OCI-LY7 (cell line): ENCODE results near the gene CLRN3. TPM values are rescaled to one million over a fixed set of nuclear protein-coding genes. Genes with fewer than 3 reads are reported as not detected.

ENCODE experiments used
- BruUV-seq: library from RNA; stranded (reverse); fragments of 400-500 nt; replicated peaks from 2 replicates; lab custom pipeline; 2021; lab: Mats Ljungman, UMichigan
- CTCF ChIA-PET: fragments of 300-600 bp; sonication (Branson Sonifier 250); formaldehyde crosslinking; loops from one replicate; lab custom pipeline; 2022; ENCODE audit warnings: antibody characterized with exemption; ENCODE audit not compliant: unreplicated experiment; lab: Charles Lee
- POLR2A ChIA-PET: fragments of 300-600 bp; sonication (Branson Sonifier 250); formaldehyde crosslinking; loops from one replicate; lab custom pipeline; 2022; ENCODE audit warnings: antibody characterized with exemption; lab: Charles Lee
- DNase-seq: peaks from one replicate; pipeline ENCODE4 v3.0.0-alpha.2; 2015; ENCODE audit warnings: low spot score
- H2AFZ ChIP-seq: fragments of 200-600 bp; sonication (generic), shearing (Covaris generic); 2 replicates; pipeline ENCODE4 v1.6.1; 2014; ENCODE audit warnings: mild to moderate bottlenecking, antibody characterized with exemption, low read length, moderate library complexity
- H3K27ac ChIP-seq: fragments of 200-600 bp; sonication (generic); 2 replicates; pipeline ENCODE4 v1.5.1; 2014; ENCODE audit warnings: mixed run types, low read depth, mild to moderate bottlenecking, moderate library complexity, low read length, inconsistent platforms; ENCODE audit not compliant: poor library complexity, severe bottlenecking
- H3K36me3 ChIP-seq: fragments of 200-600 bp; sonication (generic); 2 replicates; pipeline ENCODE4 v1.6.1; 2014; ENCODE audit warnings: mild to moderate bottlenecking, antibody characterized with exemption, low read length, moderate library complexity, mixed read lengths; ENCODE audit not compliant: insufficient read depth
- H3K4me1 ChIP-seq: fragments of 200-600 bp; sonication (generic); 2 replicates; pipeline ENCODE4 v1.5.1; 2014; ENCODE audit warnings: mild to moderate bottlenecking, low read length; ENCODE audit not compliant: insufficient read depth, poor library complexity, severe bottlenecking
- H3K4me2 ChIP-seq: fragments of 200-600 bp; sonication (generic); 2 replicates; pipeline ENCODE4 v1.6.1; 2014; ENCODE audit warnings: mild to moderate bottlenecking, low read length
- H3K4me3 ChIP-seq: fragments of 200-600 bp; sonication (generic); 2 replicates; pipeline ENCODE4 v1.5.1; 2014; ENCODE audit warnings: mild to moderate bottlenecking, low read depth, low read length; ENCODE audit not compliant: poor library complexity, severe bottlenecking
- H3K79me2 ChIP-seq: fragments of 200-600 bp; sonication (generic); 2 replicates; pipeline ENCODE4 v1.6.1; 2016; ENCODE audit warnings: low read depth, mild to moderate bottlenecking, low read length, moderate library complexity, mixed read lengths; ENCODE audit not compliant: insufficient read depth
- H3K9me2 ChIP-seq: fragments of 200-600 bp; sonication (generic); 2 replicates; pipeline ENCODE4 v1.6.1; 2016; ENCODE audit warnings: mild to moderate bottlenecking, low read length, mixed read lengths; ENCODE audit not compliant: insufficient read depth
- H3K9me3 ChIP-seq: fragments of 200-600 bp; sonication (generic); 2 replicates; pipeline ENCODE4 v1.6.1; 2014; ENCODE audit warnings: mild to moderate bottlenecking, mixed run types, low read length, mixed read lengths
- H4K20me1 ChIP-seq: fragments of 200-600 bp; sonication (generic); 2 replicates; pipeline ENCODE4 v1.6.1; 2014; ENCODE audit warnings: mild to moderate bottlenecking, antibody characterized with exemption, low read length, moderate library complexity, mixed read lengths; ENCODE audit not compliant: insufficient read depth
- EZH2phosphoT487 ChIP-seq: fragments of 200-600 bp; sonication (generic); IDR thresholded peaks from 2 replicates; pipeline ENCODE4 v1.6.1; 2018; ENCODE audit warnings: low read depth, borderline replicate concordance, mild to moderate bottlenecking, mixed run types, antibody characterized with exemption, low read length, moderate library complexity, mixed read lengths
- intact Hi-C: fragments of 100-400 bp; cut with micrococcal nuclease; formaldehyde crosslinking; loops from one replicate; pipeline ENCODE4 v1.10.0; 2022; ENCODE audit not compliant: unreplicated experiment
- total RNA-seq, 2 experiments: library from RNA; depleted of rRNA in 1 of 2; stranded (reverse); fragments of >200 nt in 1 of 2; shearing (Covaris generic) in 1 of 2; gene quantifications; 2 replicates each; pipeline ENCODE4 v1.2.3, GENCODE V29; 2014 to 2022
- TF ChIP-seq, protein P1 (sequence below): fragments of 200-600 bp; sonication (generic); conservative IDR thresholded peaks from 2 replicates; pipeline ENCODE4 v1.5.1; 2014; ENCODE audit warnings: mild to moderate bottlenecking, antibody characterized with exemption, low read length, moderate library complexity, mixed read lengths

The CLRN3 gene
- total RNA-seq, 2 experiments from 2014 or later: not detected

DNA sequence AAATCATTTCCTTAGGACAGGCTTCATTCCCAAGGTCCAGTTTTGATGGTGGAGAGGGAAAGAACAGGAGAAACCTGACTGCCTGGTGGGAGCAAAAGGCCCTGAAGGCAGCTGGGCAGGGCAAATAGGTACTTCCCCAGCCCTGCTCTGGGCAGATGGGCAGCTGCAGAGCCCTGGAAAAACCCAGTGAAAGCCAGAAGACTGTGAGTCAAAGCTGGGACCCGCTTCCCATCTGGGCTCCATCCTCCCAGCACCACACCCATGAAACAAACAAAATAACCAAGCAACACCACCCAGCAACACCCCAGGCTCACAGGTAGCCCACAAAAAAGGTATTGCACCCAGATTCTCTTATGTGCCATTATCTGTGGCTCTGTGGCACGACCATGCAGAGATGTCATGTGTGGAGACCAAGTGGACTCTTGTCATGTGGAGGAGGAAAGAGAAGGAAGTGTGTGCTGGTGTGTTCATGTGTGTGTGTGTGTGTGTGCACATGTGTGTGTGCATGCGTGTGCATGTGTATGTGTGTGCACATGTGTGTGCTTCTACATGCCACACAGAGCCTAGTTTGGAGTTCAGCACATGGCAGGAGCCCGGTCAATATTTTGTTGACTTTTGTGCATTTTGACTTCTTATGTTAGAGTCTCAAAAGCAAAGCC lies 9.8 kb downstream of the CLRN3 start:
- BruUV-seq: no TSS peak
- Histone ChIP-seq H3K4me3 (no peak overlapping the region), H3K4me1 (peaks cover 9% of the 10 kb centered on the region), H3K4me2 (no peak overlapping the region), H3K27ac (no peak overlapping the region), H4K20me1 (no peaks in the 10 kb centered on the region), H3K9me2 (no peaks in the 10 kb centered on the region), H3K36me3 (no peaks in the 10 kb centered on the region), H3K9me3 (no peaks in the 10 kb centered on the region), H2AFZ (no peak overlapping the region), H3K79me2 (no peaks in the 10 kb centered on the region)
- intact Hi-C loops: no loop called here
- ChIA-PET POLR2A (no interaction called here), CTCF (no interaction called here)
- no peak for DNase-seq
- TF ChIP-seq EZH2phosphoT487: no peak
- TF ChIP-seq, protein P1, sequence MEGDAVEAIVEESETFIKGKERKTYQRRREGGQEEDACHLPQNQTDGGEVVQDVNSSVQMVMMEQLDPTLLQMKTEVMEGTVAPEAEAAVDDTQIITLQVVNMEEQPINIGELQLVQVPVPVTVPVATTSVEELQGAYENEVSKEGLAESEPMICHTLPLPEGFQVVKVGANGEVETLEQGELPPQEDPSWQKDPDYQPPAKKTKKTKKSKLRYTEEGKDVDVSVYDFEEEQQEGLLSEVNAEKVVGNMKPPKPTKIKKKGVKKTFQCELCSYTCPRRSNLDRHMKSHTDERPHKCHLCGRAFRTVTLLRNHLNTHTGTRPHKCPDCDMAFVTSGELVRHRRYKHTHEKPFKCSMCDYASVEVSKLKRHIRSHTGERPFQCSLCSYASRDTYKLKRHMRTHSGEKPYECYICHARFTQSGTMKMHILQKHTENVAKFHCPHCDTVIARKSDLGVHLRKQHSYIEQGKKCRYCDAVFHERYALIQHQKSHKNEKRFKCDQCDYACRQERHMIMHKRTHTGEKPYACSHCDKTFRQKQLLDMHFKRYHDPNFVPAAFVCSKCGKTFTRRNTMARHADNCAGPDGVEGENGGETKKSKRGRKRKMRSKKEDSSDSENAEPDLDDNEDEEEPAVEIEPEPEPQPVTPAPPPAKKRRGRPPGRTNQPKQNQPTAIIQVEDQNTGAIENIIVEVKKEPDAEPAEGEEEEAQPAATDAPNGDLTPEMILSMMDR: no peak

DNA sequence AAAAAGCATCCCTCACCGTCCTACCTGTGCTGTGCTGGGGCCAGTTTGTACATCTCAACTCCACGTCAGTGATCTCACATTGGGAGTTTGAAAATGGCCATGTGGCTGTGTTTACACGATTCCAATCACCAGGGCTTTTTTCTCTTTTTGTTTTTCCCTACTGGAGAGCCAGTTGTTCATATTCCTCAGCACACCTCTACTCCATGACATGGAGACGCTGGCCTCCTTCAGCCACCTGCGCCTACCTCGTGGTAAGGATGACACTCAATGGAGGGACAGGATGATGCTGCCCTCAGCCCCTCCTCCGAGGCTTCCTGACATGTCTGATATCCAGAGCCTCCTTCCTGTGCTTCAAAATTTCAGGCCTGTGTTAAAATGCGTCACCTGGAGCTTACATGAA lies 10.3 kb downstream of the CLRN3 start:
- H3K4me3 ChIP-seq: no peak overlapping the region
- H3K27ac ChIP-seq: no peak overlapping the region
- H3K4me1 ChIP-seq: peaks cover 9% of the 10 kb centered on the region
- no peaks in the 10 kb centered on the region for H3K9me2 ChIP-seq
- H2AFZ ChIP-seq: no peak overlapping the region
- no peaks in the 10 kb centered on the region for H3K9me3 ChIP-seq
- TF ChIP-seq EZH2phosphoT487: no peak
- TF ChIP-seq, protein P1: no peak
- intact Hi-C loops: no loop called here
- ChIA-PET POLR2A (no interaction called here), CTCF (no interaction called here)
- BruUV-seq: no TSS peak
- DNase-seq: no peak
- H3K79me2 ChIP-seq: no peaks in the 10 kb centered on the region
- no peaks in the 10 kb centered on the region for H3K36me3 ChIP-seq
- no peak overlapping the region for H3K4me2 ChIP-seq
- no peaks in the 10 kb centered on the region for H4K20me1 ChIP-seq

DNA sequence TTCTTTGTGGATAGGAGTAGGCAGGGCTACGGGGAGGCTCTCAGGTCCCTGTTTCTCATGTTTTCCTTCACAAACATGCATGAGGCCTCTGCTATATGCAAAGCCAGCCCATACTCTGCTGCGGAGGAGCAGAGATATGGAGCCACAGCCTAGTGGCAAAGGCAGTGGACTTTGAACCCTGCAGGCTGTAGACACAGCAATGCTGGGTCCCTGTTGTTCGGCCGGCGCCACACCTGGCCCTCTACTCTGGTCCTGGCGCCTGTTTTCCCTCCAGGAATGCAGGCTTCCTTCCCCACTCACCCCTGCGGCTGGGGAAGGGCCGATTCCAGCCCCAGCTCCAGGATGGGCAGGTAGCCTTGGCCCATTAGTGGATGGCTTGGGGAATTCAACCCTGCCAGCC lies 11.5 kb downstream of the CLRN3 start:
- TF ChIP-seq, protein P1: no peak
- TF ChIP-seq EZH2phosphoT487: no peak
- no TSS peak for BruUV-seq
- H3K79me2 ChIP-seq: no peaks in the 10 kb centered on the region
- peaks cover 9% of the 10 kb centered on the region for H3K4me1 ChIP-seq
- CTCF ChIA-PET: no interaction called here
- intact Hi-C loops: no loop called here
- no peak for DNase-seq
- H3K27ac ChIP-seq: no peak overlapping the region
- no peaks in the 10 kb centered on the region for H3K36me3 ChIP-seq
- H3K9me2 ChIP-seq: no peaks in the 10 kb centered on the region
- H3K4me3 ChIP-seq: no peak overlapping the region
- H2AFZ ChIP-seq: no peak overlapping the region
- no peaks in the 10 kb centered on the region for H3K9me3 ChIP-seq
- no peaks in the 10 kb centered on the region for H4K20me1 ChIP-seq
- POLR2A ChIA-PET: no interaction called here
- no peak overlapping the region for H3K4me2 ChIP-seq
